ENCODE results near the gene DOCK4. TPM values are rescaled to one million over a fixed set of nuclear protein-coding genes. Genes with fewer than 3 reads are reported as not detected.

The DOCK4 gene
- total RNA-seq, 4 donors from 2014 or later = 30.8 to 49.8 (median 37.2) TPM

DNA sequence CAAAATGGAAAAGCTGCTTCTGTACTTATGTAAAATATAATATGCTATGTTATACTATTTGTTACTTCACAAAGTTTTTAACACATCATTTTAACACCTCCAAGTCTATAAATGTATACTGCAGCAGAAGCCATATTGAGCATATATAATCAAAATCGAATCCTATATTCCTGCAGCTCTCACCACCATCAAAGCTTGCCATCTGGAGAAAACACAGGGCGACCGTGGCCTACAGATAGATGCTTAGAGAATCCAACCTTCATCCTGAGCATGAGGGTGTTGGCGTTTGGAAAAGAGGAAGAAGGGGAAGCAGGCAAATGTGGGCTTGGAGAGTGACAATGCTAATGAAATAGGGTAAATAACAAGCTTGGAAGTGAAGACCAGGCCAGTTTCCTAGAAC is 385.2 kb downstream of the DOCK4 start:
- no peak for TF ChIP-seq EP300 (IDR thresholded peaks at IDR 0.05)
- no peak for TF ChIP-seq POLR2A (IDR thresholded peaks at IDR 0.05)
- Histone ChIP-seq H3K27ac (no peak overlapping the region), H3K4me3 (no peak overlapping the region), H3K9me3 (no peaks in the 10 kb centered on the region), H3K27me3 (no peaks in the 10 kb centered on the region), H3K36me3 (peaks cover 0 to 34% (median 0%) of the 10 kb centered on the region in 3 donors), H3K4me1 (no peaks in the 10 kb centered on the region)
- no peak for DNase-seq (ENCODE audit: low spot score in 2 of 2)
- 96 to 97% methylated on average over 4 of the region's 4 CpGs for WGBS, 2 donors

DNA sequence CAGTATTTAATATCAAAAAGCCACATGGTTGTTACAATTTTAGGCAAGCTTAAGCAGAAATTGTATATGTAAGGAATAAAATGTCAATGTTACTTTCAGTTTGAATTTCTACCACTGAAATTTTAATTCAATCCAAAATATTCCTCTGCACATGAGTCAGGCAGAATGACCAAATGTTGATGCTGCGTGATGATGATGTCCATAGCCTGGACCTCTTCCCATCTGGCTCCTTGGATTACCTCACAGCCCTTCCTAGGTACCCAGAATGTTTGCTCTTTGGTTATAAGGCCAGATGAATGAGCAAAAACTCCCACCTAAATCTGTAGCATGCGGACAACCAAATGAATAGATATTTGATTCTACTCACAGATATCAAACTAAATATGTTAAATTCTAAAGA is 385.6 kb downstream of the DOCK4 start:
- Histone ChIP-seq H3K4me1 (no peaks in the 10 kb centered on the region), H3K9me3 (no peaks in the 10 kb centered on the region), H3K27ac (no peak overlapping the region), H3K4me3 (no peak overlapping the region), H3K27me3 (no peaks in the 10 kb centered on the region), H3K36me3 (peaks cover 0 to 34% (median 0%) of the 10 kb centered on the region in 3 donors)
- no peak for TF ChIP-seq EP300 (IDR thresholded peaks at IDR 0.05)
- TF ChIP-seq CTCF (IDR thresholded peaks at IDR 0.05) = no peak
- TF ChIP-seq POLR2A (IDR thresholded peaks at IDR 0.05) = no peak
- 98% methylated on average over 2 of the region's 2 CpGs for WGBS, 2 donors
- no peak for DNase-seq (ENCODE audit: low spot score in 2 of 2)

DNA sequence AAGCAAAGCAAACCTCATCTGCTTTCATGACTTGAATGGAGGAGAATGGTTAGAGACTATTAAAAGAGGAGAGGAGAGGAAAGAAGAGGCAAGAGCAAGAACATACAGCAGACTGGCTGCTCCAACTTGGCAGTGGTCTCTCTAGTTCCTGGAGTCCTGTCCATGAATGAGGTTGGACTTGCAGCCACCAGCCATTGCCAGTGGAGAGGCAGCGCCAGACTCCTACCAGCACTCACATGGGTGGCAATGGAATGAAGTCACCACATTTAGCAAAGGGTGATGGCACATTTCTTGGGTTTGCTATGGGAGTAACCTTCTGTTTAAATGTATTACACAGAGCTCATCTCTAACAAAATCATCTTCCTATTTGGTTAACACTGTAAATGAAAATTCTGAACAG is 386.1 kb downstream of the DOCK4 start:
- no peak for DNase-seq (ENCODE audit: low spot score in 2 of 2)
- no peak for TF ChIP-seq EP300 (IDR thresholded peaks at IDR 0.05)
- no peak for TF ChIP-seq CTCF (IDR thresholded peaks at IDR 0.05)
- TF ChIP-seq POLR2A (IDR thresholded peaks at IDR 0.05) = no peak
- Histone ChIP-seq H3K27ac (no peak overlapping the region), H3K4me3 (no peak overlapping the region), H3K9me3 (no peaks in the 10 kb centered on the region), H3K36me3 (peaks cover 0 to 34% (median 0%) of the 10 kb centered on the region in 3 donors), H3K4me1 (no peaks in the 10 kb centered on the region), H3K27me3 (no peaks in the 10 kb centered on the region)
- 95 to 100% methylated on average over 1 of the region's 1 CpG for WGBS, 2 donors

DNA sequence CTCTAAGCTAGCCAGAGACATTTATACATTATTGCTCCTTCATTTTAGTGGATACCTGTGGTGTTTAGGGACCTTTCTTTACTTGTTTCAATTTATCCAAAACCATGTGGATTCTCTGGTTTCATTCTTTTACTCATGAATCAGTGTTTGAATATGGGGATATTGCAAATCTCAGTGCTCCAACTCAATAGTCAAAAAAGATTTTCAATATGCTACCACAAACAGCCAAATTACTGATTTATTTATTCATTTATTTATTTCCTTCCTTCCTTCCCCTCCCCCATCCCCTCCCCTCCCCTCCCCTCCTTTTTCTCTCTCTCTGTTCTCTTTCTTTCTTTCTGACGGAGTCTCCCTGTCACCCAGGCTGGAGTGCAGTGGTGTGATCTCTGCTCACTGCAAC is 390.8 kb downstream of the DOCK4 start:
- no peak for DNase-seq (ENCODE audit: low spot score in 2 of 2)
- WGBS, 2 donors = 94 to 100% methylated on average over 1 of the region's 1 CpG
- no peaks in the 10 kb centered on the region for H3K4me1 ChIP-seq
- no peaks in the 10 kb centered on the region for H3K27me3 ChIP-seq
- H3K27ac ChIP-seq = no peak overlapping the region
- no peak overlapping the region for H3K4me3 ChIP-seq
- H3K9me3 ChIP-seq = no peaks in the 10 kb centered on the region
- TF ChIP-seq POLR2A (IDR thresholded peaks at IDR 0.05) = no peak
- no peak for TF ChIP-seq EP300 (IDR thresholded peaks at IDR 0.05)
- H3K36me3 ChIP-seq = peaks cover 0 to 34% (median 0%) of the 10 kb centered on the region in 3 donors

GRCh38 chr7:111813306-111813705 is 392.9 kb downstream of the DOCK4 start:
- H3K36me3 ChIP-seq = peaks cover 0 to 40% (median 0%) of the 10 kb centered on the region in 3 donors
- no peaks in the 10 kb centered on the region for H3K4me1 ChIP-seq
- H3K9me3 ChIP-seq = no peaks in the 10 kb centered on the region
- TF ChIP-seq EP300 (IDR thresholded peaks at IDR 0.05) (no peak), CTCF (IDR thresholded peaks at IDR 0.05) (no peak), POLR2A (IDR thresholded peaks at IDR 0.05) (no peak)
- 95% methylated on average over 4 of the region's 4 CpGs for WGBS, 2 donors
- no peaks in the 10 kb centered on the region for H3K27me3 ChIP-seq
- H3K4me3 ChIP-seq = no peak overlapping the region
- no peak overlapping the region for H3K27ac ChIP-seq
- DNase-seq (ENCODE audit: low spot score in 2 of 2) = no peak

- TF ChIP-seq EP300 (IDR thresholded peaks at IDR 0.05) (no peak), POLR2A (IDR thresholded peaks at IDR 0.05) (no peak), CTCF (IDR thresholded peaks at IDR 0.05) (no peak)
- no peak for DNase-seq (ENCODE audit: low spot score in 2 of 2)
- Histone ChIP-seq H3K27ac (no peak overlapping the region), H3K27me3 (no peaks in the 10 kb centered on the region), H3K9me3 (peaks cover 0 to 6% (median 0%) of the 10 kb centered on the region in 4 donors), H3K4me3 (no peak overlapping the region), H3K4me1 (no peaks in the 10 kb centered on the region), H3K36me3 (peaks cover 0 to 60% (median 0%) of the 10 kb centered on the region in 3 donors)
- WGBS, 2 donors = 85 to 87% methylated on average over 4 of the region's 4 CpGs
Measured at GRCh38 chr7:111806232-111806631, 400.0 kb downstream of the DOCK4 start.
